H7 (cell line): Measurements from ENCODE around the gene COLEC11. TPM values are rescaled to one million over a fixed set of nuclear protein-coding genes. Genes with fewer than 3 reads are reported as not detected.
"Not testable (repeated sequence)": the region's sequence is repeated elsewhere in the genome, so short reads cannot be mapped to it uniquely, and the experiment has no call there.

Source experiments
- DNase-seq: peaks from one replicate; pipeline ENCODE4 v3.0.0; 2012
- H3K27me3 ChIP-seq: 2 replicates; pipeline ENCODE4 v1.6.0; 2011; ENCODE audit warnings: mild to moderate bottlenecking, low read length; ENCODE audit not compliant: control insufficient read depth, insufficient read depth
- H3K36me3 ChIP-seq: replicated peaks from 2 replicates; pipeline ENCODE4 v1.5.1; 2011; ENCODE audit warnings: low read length; ENCODE audit not compliant: control insufficient read depth, insufficient read depth
- H3K4me3 ChIP-seq: 2 replicates; pipeline ENCODE4 v1.5.1; 2011; ENCODE audit warnings: low read depth, mild to moderate bottlenecking, control low read depth, low read length, moderate library complexity; ENCODE audit not compliant: insufficient read depth
- total RNA-seq: library from RNA; depleted of rRNA; stranded (reverse); fragments of >200 nt; shearing (Covaris generic); gene quantifications from 2 replicates; pipeline ENCODE4 v1.2.3, GENCODE V29; 2014

COLEC11 gene
- total RNA-seq, 1 experiment from 2014 or later = not detected

DNA sequence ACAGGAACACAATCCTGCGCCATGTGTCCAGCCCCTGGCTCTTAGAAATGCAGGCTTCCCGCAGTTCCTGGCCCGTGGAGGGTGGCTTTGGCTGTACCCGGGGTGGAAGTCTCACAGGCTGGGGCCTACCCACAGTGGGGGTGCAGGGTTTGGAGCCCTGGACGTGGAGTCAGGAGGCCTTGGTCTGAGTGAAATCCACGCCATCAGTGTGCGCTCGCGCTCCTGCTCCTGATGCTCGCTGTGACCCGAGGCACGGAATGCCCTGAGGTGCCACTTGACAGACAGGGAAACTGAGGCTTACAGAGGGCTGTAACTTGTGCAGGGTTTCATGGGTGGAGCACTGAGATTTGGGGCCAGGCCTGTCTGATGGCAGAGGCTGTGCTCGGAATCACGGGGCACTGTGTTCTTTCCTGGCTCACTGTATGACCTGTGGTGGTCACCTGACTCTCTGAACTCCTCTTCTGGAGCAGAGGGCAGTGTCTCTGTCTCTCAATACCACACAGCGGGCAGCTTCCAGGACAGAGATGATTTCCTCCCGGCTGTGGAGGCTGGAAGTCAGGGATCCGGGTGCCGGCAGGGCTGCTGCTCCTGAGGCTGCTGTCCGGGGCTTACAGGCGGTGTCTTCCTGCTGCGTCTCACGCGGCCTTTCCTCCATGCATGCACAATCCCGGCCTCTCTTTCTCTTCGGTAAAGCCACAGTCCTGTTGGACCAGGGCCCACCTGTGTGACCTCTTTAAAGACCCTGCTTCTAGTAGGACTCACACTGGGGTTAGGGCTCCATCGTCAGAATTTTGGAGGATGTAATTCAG lies 37.1 kb downstream of the COLEC11 start:
- no peaks in the 10 kb centered on the region; the same call in 1 of the 2 replicates for H3K27me3 ChIP-seq
- no peaks in the 10 kb centered on the region for H3K36me3 ChIP-seq
- DNase-seq = peak; percentile 37
- H3K4me3 ChIP-seq = no peak overlapping the region

DNA sequence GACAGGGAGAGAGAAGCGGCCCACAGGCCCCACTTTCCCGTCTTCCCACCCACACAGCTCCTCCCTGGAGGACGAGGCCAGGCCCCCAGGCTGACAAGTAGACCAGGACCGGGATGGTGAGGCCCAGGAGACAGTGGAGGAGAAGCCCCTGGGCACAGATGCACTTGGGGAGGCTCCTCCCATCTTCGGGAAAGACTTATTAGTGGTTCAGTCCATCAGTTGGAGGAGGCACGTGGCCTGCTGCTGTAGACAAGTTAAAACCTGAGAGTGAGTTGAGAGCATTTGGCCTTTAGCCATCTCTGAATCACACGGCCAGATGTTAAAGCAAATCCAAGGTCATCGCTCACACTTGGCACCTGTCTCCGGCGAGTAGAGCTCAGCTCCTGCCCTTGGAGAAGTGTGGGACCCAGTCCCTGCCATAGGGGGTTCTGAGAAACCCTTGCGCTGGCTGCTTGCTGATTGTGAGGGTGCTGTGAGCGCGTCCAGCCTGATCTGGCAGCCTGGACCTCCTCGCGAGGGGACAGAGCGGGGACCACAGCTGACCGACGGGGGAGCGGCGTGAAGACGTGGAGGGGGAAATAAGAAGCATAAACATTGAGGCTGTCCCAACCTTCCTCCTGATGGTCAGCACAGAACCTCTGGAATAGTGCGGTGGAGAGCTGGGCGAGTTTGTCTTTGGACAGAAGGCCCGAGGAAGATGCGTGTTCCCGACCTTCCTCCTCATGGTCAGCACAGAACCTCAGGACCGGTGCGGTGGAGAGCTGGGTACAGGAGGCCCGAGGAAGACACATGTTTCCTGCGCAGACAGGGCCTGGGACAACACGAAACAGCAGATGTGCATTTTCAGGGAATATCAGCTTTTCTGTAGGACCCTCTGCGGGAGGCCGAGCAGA lies 38.4 kb downstream of the COLEC11 start:
- Histone ChIP-seq H3K27me3 (no peaks in the 10 kb centered on the region; the same call in 1 of the 2 replicates), H3K36me3 (no peaks in the 10 kb centered on the region)
- DNase-seq = peak; percentile 33

DNA sequence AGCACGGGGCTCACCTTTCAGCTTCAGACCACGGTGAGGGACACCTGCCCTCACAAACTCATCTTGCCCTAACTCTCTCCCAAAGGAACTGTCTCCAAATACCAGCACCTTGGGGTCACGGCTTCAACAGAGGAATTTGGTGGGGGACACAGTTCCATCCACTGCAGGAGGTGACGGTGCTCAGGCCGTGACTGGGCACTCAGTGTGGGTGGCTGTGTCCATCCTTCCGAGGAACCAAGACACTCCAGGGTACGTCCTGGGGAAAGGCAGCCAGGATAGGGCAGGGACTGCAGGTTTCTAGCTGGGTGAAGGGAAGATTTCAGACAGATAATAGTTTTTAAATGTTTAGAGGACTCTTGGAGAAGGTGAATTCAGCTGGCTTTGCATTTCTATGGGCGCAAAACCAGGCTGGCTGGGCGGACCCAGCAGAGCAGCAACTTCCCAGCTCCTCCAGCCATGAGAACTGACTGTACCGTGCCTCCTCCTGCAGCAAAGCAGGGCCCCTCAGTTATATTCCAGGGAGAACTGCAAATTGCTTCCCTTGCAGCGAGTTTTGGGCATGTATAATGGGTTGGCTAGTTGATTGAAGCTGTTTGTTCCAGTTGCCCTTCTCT lies 39.2 kb downstream of the COLEC11 start:
- DNase-seq = peak; percentile 55
- H3K36me3 ChIP-seq = no peaks in the 10 kb centered on the region
- H3K27me3 ChIP-seq = no peaks in the 10 kb centered on the region; the same call in 1 of the 2 replicates
- no peak overlapping the region for H3K4me3 ChIP-seq

More for the DNA sequence above, 38.4 kb downstream of the COLEC11 start:
- no peak overlapping the region for H3K4me3 ChIP-seq

DNA sequence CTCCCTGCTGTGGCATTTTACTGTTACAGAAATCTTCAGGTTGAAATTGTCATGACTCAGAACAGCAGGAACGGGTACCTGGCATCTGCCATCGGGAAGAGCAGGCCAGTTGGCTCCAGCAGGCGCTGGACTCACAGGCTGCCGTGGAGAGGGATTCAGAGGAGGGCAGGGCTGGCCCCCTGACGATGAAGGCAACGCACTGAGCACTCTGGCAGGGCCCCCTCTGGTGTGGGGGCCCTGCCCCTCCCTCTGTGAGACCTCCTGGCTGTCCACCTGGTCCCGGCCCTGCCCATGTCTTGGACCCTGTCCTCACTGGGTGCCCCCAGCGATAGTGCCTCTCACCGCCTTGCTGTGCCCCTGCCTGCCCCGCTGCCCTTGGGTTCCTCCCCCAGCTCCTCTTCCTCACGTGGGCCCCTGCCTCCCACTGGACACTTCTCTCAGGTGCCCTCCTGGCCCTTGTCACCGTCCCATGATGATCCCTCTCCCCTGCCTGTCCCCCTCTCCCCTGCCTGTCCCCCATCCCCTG lies 39.7 kb downstream of the COLEC11 start:
- Histone ChIP-seq H3K36me3 (no peaks in the 10 kb centered on the region), H3K27me3 (no peaks in the 10 kb centered on the region; the same call in 1 of the 2 replicates)
- DNase-seq = no peak

DNA sequence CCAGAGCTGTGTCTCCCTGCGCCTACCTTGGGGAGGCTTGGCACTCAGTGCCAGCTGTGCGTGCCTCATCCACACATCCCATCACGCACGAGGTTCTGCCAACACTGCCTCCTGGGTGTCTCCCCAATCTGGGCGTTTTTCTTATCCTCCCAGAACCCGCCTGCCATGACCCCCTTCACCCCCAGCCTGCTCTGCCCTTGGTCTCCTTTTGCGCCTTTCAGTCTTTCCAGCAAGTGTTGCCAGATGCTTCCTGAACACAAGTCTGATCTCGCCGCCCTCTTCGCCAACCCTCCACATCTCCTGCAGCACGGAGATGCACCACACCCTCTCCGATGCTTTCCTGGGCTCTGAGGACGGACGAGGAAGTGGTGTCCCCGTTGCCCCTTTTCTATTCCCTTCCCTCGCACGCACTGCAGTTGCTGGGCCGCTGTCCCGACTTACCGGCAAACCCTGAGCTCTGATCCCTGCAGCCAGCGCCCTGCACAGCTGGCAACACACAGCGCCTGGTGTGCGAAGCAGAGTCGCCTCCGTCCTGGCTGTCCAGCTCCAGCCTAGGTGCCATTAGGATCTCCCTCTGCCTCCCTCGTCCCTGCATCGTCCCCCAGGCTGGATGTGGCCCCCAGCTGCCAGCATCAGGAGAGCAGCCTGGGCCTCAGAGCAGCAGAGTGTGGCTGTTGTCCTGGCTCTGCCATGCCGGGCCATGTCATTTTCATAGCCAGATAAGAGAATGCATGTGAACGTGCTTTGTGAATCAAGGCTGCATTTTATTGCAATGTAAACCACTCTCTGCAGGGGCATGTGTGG lies 40.5 kb downstream of the COLEC11 start:
- no peak overlapping the region for H3K4me3 ChIP-seq
- no peaks in the 10 kb centered on the region; the same call in 1 of the 2 replicates for H3K27me3 ChIP-seq
- DNase-seq = peak; percentile 47
- no peaks in the 10 kb centered on the region for H3K36me3 ChIP-seq

More for the DNA sequence above, 39.7 kb downstream of the COLEC11 start:
- no peak overlapping the region for H3K4me3 ChIP-seq

DNA sequence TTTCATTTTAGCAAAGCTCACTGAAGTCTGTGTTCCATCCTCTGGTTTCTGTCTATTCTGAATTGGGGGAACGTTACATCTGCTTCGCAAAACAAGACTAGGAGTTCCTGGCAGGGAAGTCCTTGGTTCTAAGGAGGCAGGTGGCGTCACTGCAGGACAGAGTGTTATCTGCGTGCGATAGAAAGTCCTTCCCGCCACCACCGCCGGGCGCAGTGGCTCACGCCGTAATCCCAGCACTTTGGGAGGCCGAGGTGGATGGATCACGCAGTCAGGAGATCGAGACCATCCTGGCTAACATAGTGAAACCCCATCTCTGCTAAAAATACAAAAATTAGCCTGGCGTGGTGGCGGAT lies 41.0 kb downstream of the COLEC11 start:
- not testable (repeated sequence) for H3K27me3 ChIP-seq, H3K4me3 ChIP-seq, H3K36me3 ChIP-seq
- peak; percentile 16 for DNase-seq

DNA sequence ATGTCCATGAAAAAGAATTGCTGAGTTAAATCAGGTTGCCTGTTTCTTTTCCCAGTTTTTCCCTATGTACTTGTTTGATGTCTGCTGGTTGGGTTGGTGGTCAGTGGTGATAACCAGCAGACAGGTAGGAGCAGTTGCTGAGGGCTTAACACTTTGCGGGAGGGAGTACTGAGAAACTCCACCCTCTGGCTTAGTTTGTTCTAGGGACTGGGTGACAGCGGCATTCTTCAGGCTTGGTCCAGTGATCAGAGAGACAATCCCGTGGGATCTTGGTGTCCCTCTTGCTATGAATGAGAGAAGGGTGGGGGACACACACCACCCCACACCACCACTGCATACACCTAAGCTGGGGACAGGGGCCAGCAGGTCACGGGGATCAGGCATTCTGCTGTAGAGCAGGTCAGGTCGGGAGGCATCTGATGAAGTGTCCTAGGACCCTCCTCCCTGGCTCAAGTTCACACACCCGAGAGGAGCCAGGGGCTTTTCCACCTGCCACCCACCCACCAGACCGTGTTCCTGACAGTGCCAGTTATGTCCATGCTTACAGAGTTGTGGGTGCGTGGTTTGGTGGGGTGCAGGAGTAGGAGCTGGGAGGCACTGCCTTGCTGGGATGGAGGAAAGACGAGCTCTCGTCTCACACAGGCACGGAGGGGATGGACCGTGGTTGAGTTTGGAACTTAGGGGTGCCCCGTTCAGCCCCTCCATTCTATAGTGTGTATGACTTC lies 41.8 kb downstream of the COLEC11 start:
- peak; percentile 17 for DNase-seq
- Histone ChIP-seq H3K36me3 (no peaks in the 10 kb centered on the region), H3K27me3 (no peaks in the 10 kb centered on the region; the same call in 1 of the 2 replicates), H3K4me3 (no peak overlapping the region)

DNA sequence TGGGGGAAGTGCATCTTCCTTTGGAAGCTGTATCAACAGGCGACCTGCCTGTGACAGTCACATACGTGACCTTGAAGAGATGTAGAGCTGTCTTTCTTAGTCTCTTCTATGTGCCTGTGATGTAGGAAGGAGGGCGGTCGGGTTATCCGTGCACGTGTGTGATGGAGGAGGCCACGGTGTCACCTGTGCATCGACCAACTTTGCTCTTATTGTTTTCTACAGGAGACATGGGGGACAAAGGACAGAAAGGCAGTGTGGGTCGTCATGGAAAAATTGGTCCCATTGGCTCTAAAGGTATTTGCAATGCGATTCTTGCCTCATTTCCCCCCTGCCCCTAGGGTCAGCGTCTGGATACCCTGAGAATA lies 42.4 kb downstream of the COLEC11 start:
- H3K27me3 ChIP-seq = no peaks in the 10 kb centered on the region; the same call in 1 of the 2 replicates
- DNase-seq = peak; percentile 13
- no peak overlapping the region for H3K4me3 ChIP-seq
- H3K36me3 ChIP-seq = no peaks in the 10 kb centered on the region

DNA sequence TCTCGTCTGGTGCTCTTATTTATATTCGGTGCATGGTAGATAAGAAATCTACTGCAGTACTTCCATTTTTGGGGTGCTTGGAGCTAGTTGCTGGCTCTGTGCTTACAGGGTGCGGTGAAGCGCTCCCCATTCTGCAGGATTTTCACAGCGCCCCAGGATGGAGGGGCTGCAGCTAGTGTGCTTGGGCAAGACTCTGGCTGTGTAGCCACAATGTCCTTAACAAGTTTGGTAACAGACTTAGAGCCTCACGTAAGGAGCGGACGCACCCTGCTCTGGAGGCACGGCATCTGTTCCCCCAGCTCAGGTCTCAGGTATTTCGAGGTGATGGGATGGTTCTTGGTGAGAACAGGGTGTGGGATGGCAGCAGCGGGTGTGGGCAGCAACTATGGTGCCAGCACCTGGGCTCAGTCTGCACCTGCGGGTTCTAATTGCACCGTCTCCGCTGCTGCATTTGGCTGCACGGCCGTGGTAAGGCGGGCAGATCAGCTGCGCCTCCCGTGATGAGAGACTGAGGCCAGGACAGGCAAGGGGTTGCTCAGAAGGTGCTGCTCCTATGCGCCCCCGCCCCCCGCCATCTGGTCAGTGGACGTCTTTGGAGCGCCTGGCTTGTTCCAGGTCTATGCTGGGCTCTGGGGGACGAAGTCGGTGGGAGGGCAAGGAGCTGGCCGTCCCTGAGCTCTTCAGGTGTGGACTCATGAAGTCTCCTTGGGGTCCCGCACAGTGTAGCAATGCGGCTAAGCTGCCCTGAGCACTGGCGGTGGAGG lies 43.0 kb downstream of the COLEC11 start:
- Histone ChIP-seq H3K27me3 (no peaks in the 10 kb centered on the region; the same call in 1 of the 2 replicates), H3K4me3 (no peak overlapping the region), H3K36me3 (no peaks in the 10 kb centered on the region)
- DNase-seq = peak; percentile 26

DNA sequence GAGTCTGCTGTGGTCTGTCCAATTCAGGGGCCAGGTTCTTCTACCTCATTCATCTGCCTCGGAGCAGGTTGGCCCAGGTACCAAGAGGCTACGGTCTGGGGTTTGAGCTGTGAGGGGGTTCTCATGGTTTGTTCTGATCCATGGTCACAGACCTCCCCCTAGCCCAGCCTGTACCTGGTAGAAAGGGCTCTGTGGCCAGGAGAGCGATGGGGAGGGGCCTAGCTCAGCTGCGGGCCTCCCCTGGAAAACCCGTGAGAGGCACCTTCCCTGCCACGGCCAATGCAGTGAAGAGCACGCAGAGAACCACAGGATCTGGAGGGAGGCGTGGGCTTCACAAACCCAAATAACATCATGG lies 43.5 kb downstream of the COLEC11 start:
- DNase-seq = peak; percentile 46
- Histone ChIP-seq H3K27me3 (no peaks in the 10 kb centered on the region; the same call in 1 of the 2 replicates), H3K36me3 (no peaks in the 10 kb centered on the region), H3K4me3 (no peak overlapping the region)

DNA sequence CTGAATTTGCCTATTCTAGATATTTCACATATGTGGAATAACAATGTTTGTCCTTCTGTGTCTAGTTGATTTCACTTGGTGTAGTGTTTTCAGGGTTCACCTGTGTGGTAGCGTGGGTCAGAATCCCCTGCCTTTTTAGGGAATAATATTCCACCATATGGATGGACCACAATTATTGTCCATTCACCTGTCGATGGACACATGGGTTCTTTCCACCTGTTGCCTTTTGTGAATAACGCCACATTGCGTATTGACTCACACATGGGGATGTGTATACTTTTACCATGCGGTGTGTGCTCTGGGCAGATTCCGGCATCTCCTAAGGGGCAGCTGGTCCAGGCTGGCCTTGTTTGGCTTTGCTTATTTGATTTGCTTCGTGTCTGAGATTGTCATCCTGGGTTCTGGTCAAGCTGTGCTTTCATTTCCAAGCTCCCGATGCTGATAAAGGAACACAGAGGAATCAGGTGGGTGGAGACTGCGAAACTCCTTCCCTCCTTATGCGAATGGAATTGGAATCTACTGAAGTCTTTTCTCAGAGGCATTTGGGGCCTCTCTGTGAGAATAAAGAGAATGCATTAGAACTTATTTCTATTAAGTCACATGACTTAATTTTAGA lies 44.2 kb downstream of the COLEC11 start:
- H3K27me3 ChIP-seq = no peaks in the 10 kb centered on the region; the same call in 1 of the 2 replicates
- peak; percentile 19 for DNase-seq
- H3K4me3 ChIP-seq = no peak overlapping the region
- H3K36me3 ChIP-seq = no peaks in the 10 kb centered on the region

DNA sequence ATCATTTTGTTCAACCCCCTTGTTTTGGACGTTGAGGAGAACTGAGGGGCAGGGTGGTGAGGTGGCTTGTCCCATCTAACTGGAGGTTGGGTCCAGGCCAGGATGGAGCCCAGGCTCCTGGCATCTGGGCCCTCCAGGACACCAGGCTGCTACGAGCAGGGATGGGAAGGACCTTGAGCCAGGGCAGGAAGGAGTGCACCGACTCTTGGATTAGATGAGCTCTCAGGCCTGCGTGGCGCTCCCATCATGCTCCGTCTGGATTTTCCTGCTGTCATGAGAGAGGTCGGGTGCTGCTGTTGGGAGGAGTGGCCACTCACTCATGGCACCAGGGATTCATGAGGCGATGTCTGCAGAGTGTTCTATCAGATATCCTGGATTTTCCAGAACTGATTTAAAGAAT lies 44.7 kb downstream of the COLEC11 start:
- H3K36me3 ChIP-seq = no peaks in the 10 kb centered on the region

More for the DNA sequence above, 44.7 kb downstream of the COLEC11 start:
- Histone ChIP-seq H3K4me3 (no peak overlapping the region), H3K27me3 (no peaks in the 10 kb centered on the region; the same call in 1 of the 2 replicates)
- peak; percentile 21 for DNase-seq
